GM19372 (cell line): ENCODE measurements around the gene ATP8B4.
"Not testable (repeated sequence)": the region's sequence is repeated elsewhere in the genome, so short reads cannot be mapped to it uniquely, and the experiment has no call there.

Source experiments
- ATAC-seq: cut with Tn5 transposase; IDR thresholded peaks from one replicate; pipeline ENCODE4 v1.9.1; 2021; ENCODE audit warnings: mild to moderate bottlenecking, low read depth, moderate library complexity; ENCODE audit not compliant: unreplicated experiment

The ATP8B4 gene

GRCh38 chr15:50109076-50109987 lies 9.7 kb downstream of the ATP8B4 start:
- ATAC-seq: no peak

- ATAC-seq: no peak
Observed at GRCh38 chr15:50108461-50108860, 10.6 kb downstream of the ATP8B4 start.

- ATAC-seq: peak; percentile 97
Observed at GRCh38 chr15:50107591-50108408, 11.2 kb downstream of the ATP8B4 start.

- no peak for ATAC-seq
Observed at GRCh38 chr15:50107157-50107556, 11.9 kb downstream of the ATP8B4 start.

GRCh38 chr15:50106457-50106856 lies 12.6 kb downstream of the ATP8B4 start:
- no peak for ATAC-seq

GRCh38 chr15:50100486-50100885 lies 18.5 kb downstream of the ATP8B4 start:
- no peak for ATAC-seq

- no peak for ATAC-seq
Observed at GRCh38 chr15:50098545-50098944, 20.5 kb downstream of the ATP8B4 start.

GRCh38 chr15:50095938-50096821 lies 22.9 kb downstream of the ATP8B4 start:
- ATAC-seq: no peak

- not testable (repeated sequence) for ATAC-seq
Observed at GRCh38 chr15:50089386-50089785, 29.6 kb downstream of the ATP8B4 start.

- no peak for ATAC-seq
Observed at GRCh38 chr15:50084932-50085331, 34.1 kb downstream of the ATP8B4 start.

GRCh38 chr15:50083424-50084025 lies 35.5 kb downstream of the ATP8B4 start:
- ATAC-seq: no peak

GRCh38 chr15:50082066-50082465 lies 37.0 kb downstream of the ATP8B4 start:
- ATAC-seq: no peak

GRCh38 chr15:50077651-50078050 lies 41.4 kb downstream of the ATP8B4 start:
- ATAC-seq: no peak

- ATAC-seq: no peak
Observed at GRCh38 chr15:50077176-50077575, 41.9 kb downstream of the ATP8B4 start.

GRCh38 chr15:50075319-50075718 lies 43.7 kb downstream of the ATP8B4 start:
- ATAC-seq: no peak

- no peak for ATAC-seq
Observed at GRCh38 chr15:50071551-50072258, 47.3 kb downstream of the ATP8B4 start.

- ATAC-seq: no peak
Observed at GRCh38 chr15:50068016-50068415, 51.0 kb downstream of the ATP8B4 start.

- no peak for ATAC-seq
Observed at GRCh38 chr15:50067254-50067653, 51.8 kb downstream of the ATP8B4 start.

- ATAC-seq: no peak
Observed at GRCh38 chr15:50066666-50067065, 52.4 kb downstream of the ATP8B4 start.
